NCI-H2107 treated with DMSO at 0.1 percent for 48 hours (cell line): ENCODE measurements around the gene LRP11.
"Not testable (repeated sequence)": the region's sequence is repeated elsewhere in the genome, so short reads cannot be mapped to it uniquely, and the experiment has no call there.

ENCODE experiments used
- DNase-seq: peaks from one replicate; lab custom pipeline; 2025; ENCODE audit not compliant: unreplicated experiment; lab: John Stamatoyannopoulos, UW

LRP11 gene

GRCh38 chr6:149851461-149852110 is 12.6 kb downstream of the LRP11 start:
- no peak for DNase-seq

- DNase-seq: not testable (repeated sequence)
Measured at GRCh38 chr6:149848343-149848742, 15.8 kb downstream of the LRP11 start.

GRCh38 chr6:149847939-149848267 is 16.3 kb downstream of the LRP11 start:
- DNase-seq: no peak

- peak; percentile 28 for DNase-seq
Measured at GRCh38 chr6:149846321-149846720, 17.8 kb downstream of the LRP11 start.

GRCh38 chr6:149845549-149845948 is 18.6 kb downstream of the LRP11 start:
- DNase-seq: no peak

GRCh38 chr6:149844480-149844879 is 19.7 kb downstream of the LRP11 start:
- no peak for DNase-seq

- DNase-seq: not testable (repeated sequence)
Measured at GRCh38 chr6:149844036-149844435, 20.1 kb downstream of the LRP11 start.

- no peak for DNase-seq
Measured at GRCh38 chr6:149843051-149843633, 21.0 kb downstream of the LRP11 start.

GRCh38 chr6:149842331-149842730 is 21.8 kb downstream of the LRP11 start:
- no peak for DNase-seq

- peak; percentile 88 for DNase-seq
Measured at GRCh38 chr6:149840345-149841075, 23.6 kb downstream of the LRP11 start.

- peak; percentile 23 for DNase-seq
Measured at GRCh38 chr6:149834513-149835481, 29.4 kb downstream of the LRP11 start.

GRCh38 chr6:149833651-149834050 is 30.5 kb downstream of the LRP11 start:
- DNase-seq: no peak

GRCh38 chr6:149831308-149831820 is 32.8 kb downstream of the LRP11 start:
- no peak for DNase-seq

GRCh38 chr6:149830731-149831307 is 33.3 kb downstream of the LRP11 start:
- DNase-seq: peak; percentile 5

GRCh38 chr6:149825292-149825691 is 38.9 kb downstream of the LRP11 start:
- no peak for DNase-seq

GRCh38 chr6:149823013-149823412 is 41.1 kb downstream of the LRP11 start:
- DNase-seq: no peak

GRCh38 chr6:149821492-149821891 is 42.7 kb downstream of the LRP11 start:
- DNase-seq: no peak

- no peak for DNase-seq
Measured at GRCh38 chr6:149820506-149820905, 43.7 kb downstream of the LRP11 start.

- DNase-seq: no peak
Measured at GRCh38 chr6:149815788-149816187, 48.4 kb downstream of the LRP11 start.

- DNase-seq: no peak
Measured at GRCh38 chr6:149813351-149813750, 50.8 kb downstream of the LRP11 start.

GRCh38 chr6:149809798-149810197 is 54.4 kb downstream of the LRP11 start:
- no peak for DNase-seq
